ENCODE results near the gene HHATL.

HHATL gene

GRCh38 chr3:42668793-42669217 is 33.8 kb downstream of the HHATL start:
- no peak overlapping the region for H3K4me3 ChIP-seq (ENCODE audit: low read depth, low read length)
- no peak for DNase-seq (ENCODE audit: low read depth)

- H3K4me3 ChIP-seq (ENCODE audit: low read depth, low read length) = no peak overlapping the region
- DNase-seq (ENCODE audit: low read depth) = no peak
These were observed 34.2 kb downstream of the HHATL start for GRCh38 chr3:42668413-42668760.

- DNase-seq (ENCODE audit: low read depth) = no peak
- H3K4me3 ChIP-seq (ENCODE audit: low read depth, low read length) = no peak overlapping the region
These were observed 34.8 kb downstream of the HHATL start for GRCh38 chr3:42667523-42668412.

- no peak overlapping the region for H3K4me3 ChIP-seq (ENCODE audit: low read depth, low read length)
- no peak for DNase-seq (ENCODE audit: low read depth)
These were observed 35.5 kb downstream of the HHATL start for GRCh38 chr3:42667096-42667522.

- H3K4me3 ChIP-seq (ENCODE audit: low read depth, low read length) = no peak overlapping the region
- no peak for DNase-seq (ENCODE audit: low read depth)
These were observed 36.0 kb downstream of the HHATL start for GRCh38 chr3:42666577-42666998.

- no peak overlapping the region for H3K4me3 ChIP-seq (ENCODE audit: low read depth, low read length)
- no peak for DNase-seq (ENCODE audit: low read depth)
These were observed 36.6 kb downstream of the HHATL start for GRCh38 chr3:42666022-42666421.

GRCh38 chr3:42665050-42665878 is 37.3 kb downstream of the HHATL start:
- H3K4me3 ChIP-seq (ENCODE audit: low read depth, low read length) = no peak overlapping the region
- no peak for DNase-seq (ENCODE audit: low read depth)

GRCh38 chr3:42664438-42664803 is 38.2 kb downstream of the HHATL start:
- H3K4me3 ChIP-seq (ENCODE audit: low read depth, low read length) = no peak overlapping the region
- DNase-seq (ENCODE audit: low read depth) = no peak

GRCh38 chr3:42663581-42664437 is 38.8 kb downstream of the HHATL start:
- no peak overlapping the region for H3K4me3 ChIP-seq (ENCODE audit: low read depth, low read length)

GRCh38 chr3:42662813-42663535 is 39.6 kb downstream of the HHATL start:
- H3K4me3 ChIP-seq (ENCODE audit: low read depth, low read length) = no peak overlapping the region
- no peak for DNase-seq (ENCODE audit: low read depth)

More at GRCh38 chr3:42663581-42664437, 38.8 kb downstream of the HHATL start:
- no peak for DNase-seq (ENCODE audit: low read depth)

GRCh38 chr3:42662037-42662812 is 40.4 kb downstream of the HHATL start:
- DNase-seq (ENCODE audit: low read depth) = no peak
- H3K4me3 ChIP-seq (ENCODE audit: low read depth, low read length) = no peak overlapping the region

- no peak for DNase-seq (ENCODE audit: low read depth)
- H3K4me3 ChIP-seq (ENCODE audit: low read depth, low read length) = no peak overlapping the region
These were observed 41.0 kb downstream of the HHATL start for GRCh38 chr3:42661593-42662022.

GRCh38 chr3:42660898-42661297 is 41.7 kb downstream of the HHATL start:
- DNase-seq (ENCODE audit: low read depth) = no peak
- no peak overlapping the region for H3K4me3 ChIP-seq (ENCODE audit: low read depth, low read length)

GRCh38 chr3:42660131-42660715 is 42.4 kb downstream of the HHATL start:
- no peak overlapping the region for H3K4me3 ChIP-seq (ENCODE audit: low read depth, low read length)
- DNase-seq (ENCODE audit: low read depth) = no peak

GRCh38 chr3:42659451-42660130 is 43.0 kb downstream of the HHATL start:
- no peak for DNase-seq (ENCODE audit: low read depth)
- H3K4me3 ChIP-seq (ENCODE audit: low read depth, low read length) = no peak overlapping the region

- DNase-seq (ENCODE audit: low read depth) = no peak
- H3K4me3 ChIP-seq (ENCODE audit: low read depth, low read length) = no peak overlapping the region
These were observed 43.7 kb downstream of the HHATL start for GRCh38 chr3:42658771-42659390.

All from skeletal muscle cell (primary cell).